ENCODE data around the gene ZNF281. TPM values are rescaled to one million over a fixed set of nuclear protein-coding genes. Genes with fewer than 3 reads are reported as not detected.

Gene ZNF281
- total RNA-seq (ENCODE audit: low replicate concordance) = 15.9 and 19.1 TPM in 2 replicates

GRCh38 chr1:200409761-200410565 lies at the start of gene ZNF281:
ZNF281 (minus strand) TSS chr1:200410036; CDS start chr1:200409705, 331 bp downstream.

Other genes starting within 250 kb of the ZNF281 start
- 0.23 and 2.0 TPM in 2 replicates for gene KIF14, start 210.7 kb upstream of the ZNF281 start, total RNA-seq (ENCODE audit: low replicate concordance)